HEK293 (cell line): ENCODE results near the gene COX7A2.

Experiments
- BCL11B ChIP-seq: fragments of 450-650 bp; formaldehyde crosslinking; IDR thresholded peaks from 2 replicates; pipeline ENCODE4 v1.5.1; 2016; ENCODE audit warnings: low read depth, missing biosample characterization, missing genetic modification characterization
- CTCF ChIP-seq: fragments of 450-650 bp; formaldehyde crosslinking; IDR thresholded peaks from 2 replicates; pipeline ENCODE4 v1.5.1; 2016; ENCODE audit warnings: missing biosample characterization, missing genetic modification characterization
- INSM2 ChIP-seq: fragments of 450-650 bp; formaldehyde crosslinking; IDR thresholded peaks from 2 replicates; pipeline ENCODE4 v1.5.1; 2016; ENCODE audit warnings: missing biosample characterization, missing genetic modification characterization
- SCRT2 ChIP-seq: fragments of 450-650 bp; formaldehyde crosslinking; IDR thresholded peaks from 2 replicates; pipeline ENCODE4 v1.5.1; 2016; ENCODE audit warnings: missing biosample characterization, missing genetic modification characterization
- SP3 ChIP-seq: fragments of 450-650 bp; formaldehyde crosslinking; IDR thresholded peaks from 2 replicates; pipeline ENCODE4 v1.5.1; 2016; ENCODE audit warnings: missing biosample characterization, missing genetic modification characterization
- TCF7L2 ChIP-seq: IDR thresholded peaks from 2 replicates; pipeline ENCODE4 v1.6.1; 2011; ENCODE audit warnings: low read depth, mild to moderate bottlenecking, inconsistent platforms, low read length, moderate library complexity, borderline replicate concordance
- ZBTB10 ChIP-seq: fragments of 450-650 bp; formaldehyde crosslinking; IDR thresholded peaks from 2 replicates; pipeline ENCODE4 v1.5.1; 2016; ENCODE audit warnings: missing biosample characterization, missing genetic modification characterization
- ZBTB7A ChIP-seq: fragments of 450-650 bp; formaldehyde crosslinking; IDR thresholded peaks from 2 replicates; pipeline ENCODE4 v1.5.1; 2016; ENCODE audit warnings: low read depth, missing biosample characterization, missing genetic modification characterization
- ZNF24 ChIP-seq: fragments of 450-650 bp; formaldehyde crosslinking; IDR thresholded peaks from 2 replicates; pipeline ENCODE4 v1.5.1; 2016; ENCODE audit warnings: missing biosample characterization, missing genetic modification characterization
- ZNF366 ChIP-seq: fragments of 450-650 bp; formaldehyde crosslinking; conservative IDR thresholded peaks from 2 replicates; pipeline ENCODE4 v1.5.1; 2016; ENCODE audit warnings: missing biosample characterization, missing genetic modification characterization
- ZNF391 ChIP-seq: fragments of 450-650 bp; formaldehyde crosslinking; IDR thresholded peaks from 2 replicates; pipeline ENCODE4 v1.5.1; 2016; ENCODE audit warnings: low read depth, missing biosample characterization, missing genetic modification characterization, borderline replicate concordance
- ZNF433 ChIP-seq: fragments of 450-650 bp; formaldehyde crosslinking; IDR thresholded peaks from 2 replicates; pipeline ENCODE4 v1.5.1; 2016; ENCODE audit warnings: missing biosample characterization, missing genetic modification characterization, low read depth
- ZNF518A ChIP-seq: fragments of 450-650 bp; formaldehyde crosslinking; conservative IDR thresholded peaks from 2 replicates; pipeline ENCODE4 v1.5.1; 2016; ENCODE audit warnings: low read depth, missing biosample characterization, missing genetic modification characterization
- ZNF645 ChIP-seq: fragments of 450-650 bp; formaldehyde crosslinking; IDR thresholded peaks from 2 replicates; pipeline ENCODE4; 2016; ENCODE audit warnings: missing biosample characterization, missing genetic modification characterization
- ZNF768 ChIP-seq: fragments of 450-650 bp; formaldehyde crosslinking; IDR thresholded peaks from 2 replicates; pipeline ENCODE4 v1.5.1; 2018; ENCODE audit warnings: missing biosample characterization, mild to moderate bottlenecking, missing genetic modification characterization
- ZNF776 ChIP-seq: fragments of 450-650 bp; formaldehyde crosslinking; IDR thresholded peaks from 2 replicates; pipeline ENCODE4 v1.5.0; 2017; ENCODE audit warnings: missing biosample characterization, missing genetic modification characterization, borderline replicate concordance
- ZNF777 ChIP-seq: fragments of 450-650 bp; formaldehyde crosslinking; IDR thresholded peaks from 2 replicates; pipeline ENCODE4 v1.5.1; 2017; ENCODE audit warnings: missing biosample characterization, missing genetic modification characterization, borderline replicate concordance
- ZNF843 ChIP-seq: fragments of 450-650 bp; formaldehyde crosslinking; IDR thresholded peaks from 2 replicates; pipeline ENCODE4 v1.5.1; 2016; ENCODE audit warnings: missing biosample characterization, missing genetic modification characterization
- ZSCAN23 ChIP-seq: fragments of 450-650 bp; formaldehyde crosslinking; IDR thresholded peaks from 2 replicates; pipeline ENCODE4 v1.5.1; 2016; ENCODE audit warnings: missing biosample characterization, missing genetic modification characterization
- TF ChIP-seq, protein P1 (sequence below): fragments of 450-650 bp; IDR thresholded peaks from 2 replicates; pipeline ENCODE4 v1.5.1; 2018; ENCODE audit warnings: missing biosample characterization, mild to moderate bottlenecking, missing genetic modification characterization
- TF ChIP-seq, protein P2 (sequence below): fragments of 450-650 bp; formaldehyde crosslinking; IDR thresholded peaks from 2 replicates; pipeline ENCODE4 v1.5.1; 2016; ENCODE audit warnings: missing biosample characterization, missing genetic modification characterization

The COX7A2 gene

GRCh38 chr6:75283907-75284631, 40.5 kb upstream of the COX7A2 start (continued):
- TF ChIP-seq TCF7L2 (no peak), ZBTB10 (tag by site-specific recombination) (no peak), ZNF645 (tag by site-specific recombination) (no peak), BCL11B (tag by site-specific recombination) (no peak; the same call in 1 of the 2 replicates), SCRT2 (no peak), ZNF843 (0 out of 2 replicates have a peak, but pooled peaks have one; percentile 7), ZNF391 (tag by site-specific recombination) (no peak), CTCF (tag by site-specific recombination) (no peak), ZNF777 (tag by site-specific recombination) (no peak; the same call in 1 of the 2 replicates), ZNF433 (tag by site-specific recombination) (no peak), ZNF768 (no peak), INSM2 (tag by site-specific recombination) (no peak), ZNF24 (no peak), ZNF518A (tag by site-specific recombination) (no peak), ZBTB7A (tag by site-specific recombination) (0 out of 2 replicates have a peak, but pooled peaks have one; percentile 51), ZNF776 (tag by site-specific recombination) (no peak), SP3 (tag by site-specific recombination) (no peak), ZSCAN23 (tag by site-specific recombination) (no peak), ZNF366 (tag by site-specific recombination) (no peak)
- TF ChIP-seq, protein P1, sequence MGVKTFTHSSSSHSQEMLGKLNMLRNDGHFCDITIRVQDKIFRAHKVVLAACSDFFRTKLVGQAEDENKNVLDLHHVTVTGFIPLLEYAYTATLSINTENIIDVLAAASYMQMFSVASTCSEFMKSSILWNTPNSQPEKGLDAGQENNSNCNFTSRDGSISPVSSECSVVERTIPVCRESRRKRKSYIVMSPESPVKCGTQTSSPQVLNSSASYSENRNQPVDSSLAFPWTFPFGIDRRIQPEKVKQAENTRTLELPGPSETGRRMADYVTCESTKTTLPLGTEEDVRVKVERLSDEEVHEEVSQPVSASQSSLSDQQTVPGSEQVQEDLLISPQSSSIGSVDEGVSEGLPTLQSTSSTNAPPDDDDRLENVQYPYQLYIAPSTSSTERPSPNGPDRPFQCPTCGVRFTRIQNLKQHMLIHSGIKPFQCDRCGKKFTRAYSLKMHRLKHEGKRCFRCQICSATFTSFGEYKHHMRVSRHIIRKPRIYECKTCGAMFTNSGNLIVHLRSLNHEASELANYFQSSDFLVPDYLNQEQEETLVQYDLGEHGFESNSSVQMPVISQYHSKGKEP = no peak
- TF ChIP-seq, protein P2, sequence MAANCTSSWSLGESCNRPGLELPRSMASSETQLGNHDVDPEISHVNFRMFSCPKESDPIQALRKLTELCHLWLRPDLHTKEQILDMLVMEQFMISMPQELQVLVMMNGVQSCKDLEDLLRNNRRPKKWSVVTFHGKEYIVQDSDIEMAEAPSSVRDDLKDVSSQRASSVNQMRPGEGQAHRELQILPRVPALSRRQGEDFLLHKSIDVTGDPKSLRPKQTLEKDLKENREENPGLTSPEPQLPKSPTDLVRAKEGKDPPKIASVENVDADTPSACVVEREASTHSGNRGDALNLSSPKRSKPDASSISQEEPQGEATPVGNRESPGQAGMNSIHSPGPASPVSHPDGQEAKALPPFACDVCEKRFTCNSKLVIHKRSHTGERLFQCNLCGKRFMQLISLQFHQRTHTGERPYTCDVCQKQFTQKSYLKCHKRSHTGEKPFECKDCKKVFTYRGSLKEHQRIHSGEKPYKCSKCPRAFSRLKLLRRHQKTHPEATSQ (tag by site-specific recombination) = no peak
